Smooth muscle cell of the brain vasculature (primary cell): ENCODE measurements around the gene RPL10.

ENCODE experiments used
- DNase-seq: peaks from one replicate; pipeline ENCODE4 v3.0.0-alpha.2; 2012; ENCODE audit warnings: low read depth, low spot score

Gene RPL10

GRCh38 chrX:154430916-154431315 lies 32.7 kb downstream of the RPL10 start:
- no peak for DNase-seq

DNA sequence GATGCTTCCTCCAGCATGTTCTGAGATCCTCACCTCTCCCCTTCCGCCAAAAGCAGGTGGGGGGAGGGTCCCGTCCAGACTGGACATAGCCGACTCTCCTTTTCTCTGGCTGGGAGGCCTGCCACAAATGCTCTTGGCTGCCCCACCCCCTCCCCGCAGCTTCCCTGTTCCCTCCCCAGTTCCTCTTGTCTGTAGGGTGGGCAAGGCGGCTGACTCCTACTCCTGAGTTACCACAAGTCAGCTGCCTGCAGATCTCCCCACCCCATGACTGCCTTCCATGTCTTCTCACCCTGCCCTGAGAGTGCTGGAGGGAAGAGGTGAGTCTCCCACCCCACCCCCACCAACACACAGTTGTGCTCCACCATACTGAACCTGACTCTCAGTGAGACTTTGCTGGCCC lies 33.2 kb downstream of the RPL10 start:
- no peak for DNase-seq

DNA sequence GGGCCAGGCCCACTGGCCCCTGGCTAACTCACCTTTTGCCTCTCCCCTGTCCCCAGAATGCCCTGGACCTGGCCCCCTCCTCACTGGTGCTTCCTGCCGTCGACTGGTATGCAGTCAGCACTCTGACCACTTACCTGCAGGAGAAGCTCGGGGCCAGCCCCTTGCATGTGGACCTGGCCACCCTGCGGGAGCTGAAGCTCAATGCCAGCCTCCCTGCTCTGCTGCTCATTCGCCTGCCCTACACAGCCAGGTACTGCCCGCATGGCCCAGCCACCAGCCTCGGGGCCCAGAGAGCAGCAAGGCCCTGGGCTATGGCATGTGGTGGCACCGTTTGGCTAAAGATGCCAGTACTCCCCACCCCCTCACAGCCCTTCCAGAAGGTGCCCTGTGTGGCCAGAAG lies 34.0 kb downstream of the RPL10 start:
- no peak for DNase-seq

- DNase-seq, result no peak
Observed at GRCh38 chrX:154433605-154434004, 35.4 kb downstream of the RPL10 start.

DNA sequence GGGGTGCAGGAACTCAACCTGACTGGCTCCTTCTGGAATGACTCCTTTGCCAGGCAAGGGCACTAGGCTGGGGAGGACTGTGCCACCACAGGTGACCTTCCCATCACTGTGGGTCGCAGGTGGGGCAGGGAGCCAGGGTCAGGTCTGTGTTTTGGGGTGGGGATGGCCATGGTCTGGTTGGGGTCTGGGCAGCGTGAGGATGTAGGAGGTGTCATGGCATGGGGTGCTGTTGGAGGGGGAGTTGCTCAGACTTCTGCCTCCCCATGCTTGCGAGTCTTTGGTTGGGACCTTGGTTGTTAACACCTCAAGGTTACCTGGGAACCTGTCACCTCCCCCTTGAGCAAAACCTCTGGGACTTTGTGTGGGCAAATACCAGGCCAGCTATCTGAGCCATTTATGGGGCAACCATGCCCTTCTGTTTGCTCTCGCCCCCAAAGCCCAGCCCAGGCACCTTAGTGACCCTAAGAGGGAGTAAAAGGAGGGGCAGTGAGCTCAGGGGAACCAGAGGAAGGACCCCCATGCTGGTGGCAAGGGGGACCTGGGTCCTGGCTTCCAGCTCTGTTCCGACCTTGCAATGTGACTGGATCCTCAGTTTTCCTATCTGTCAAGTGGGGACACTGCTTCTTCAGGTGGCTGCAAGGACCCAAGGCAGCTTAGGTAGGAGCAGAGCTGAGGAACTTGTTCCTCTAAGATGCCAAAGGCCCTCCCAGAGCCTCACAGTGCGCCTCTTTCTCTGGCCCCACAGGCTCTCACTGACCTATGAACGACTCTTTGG lies 36.4 kb downstream of the RPL10 start:
- no peak for DNase-seq

DNA sequence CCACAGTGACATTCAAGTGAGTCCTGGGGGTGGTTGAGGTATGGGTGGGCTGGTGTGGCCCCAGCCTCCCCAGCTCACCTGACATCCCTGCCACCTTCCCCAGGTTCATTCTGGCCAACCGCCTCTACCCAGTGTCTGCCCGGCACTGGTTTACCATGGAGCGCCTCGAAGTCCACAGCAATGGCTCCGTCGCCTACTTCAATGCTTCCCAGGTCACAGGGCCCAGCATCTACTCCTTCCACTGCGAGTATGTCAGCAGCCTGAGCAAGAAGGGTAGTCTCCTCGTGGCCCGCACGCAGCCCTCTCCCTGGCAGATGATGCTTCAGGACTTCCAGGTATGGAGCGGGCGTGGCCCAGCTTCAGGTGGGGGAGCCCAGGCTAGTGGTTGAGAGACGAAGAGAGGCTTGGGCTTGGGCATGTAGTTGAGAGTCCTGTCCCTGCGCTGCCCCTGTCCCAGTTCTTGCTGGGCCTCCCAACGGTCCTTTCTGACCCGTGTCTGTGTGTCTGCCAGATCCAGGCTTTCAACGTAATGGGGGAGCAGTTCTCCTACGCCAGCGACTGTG lies 37.1 kb downstream of the RPL10 start:
- DNase-seq, result no peak

GRCh38 chrX:154436374-154436982 lies 38.3 kb downstream of the RPL10 start:
- DNase-seq, result no peak

- DNase-seq, result no peak
Observed at GRCh38 chrX:154436983-154437752, 39.0 kb downstream of the RPL10 start, which contains the start of gene GDI1. Gene GDI1, plus strand, starts transcription at chrX:154437154. Its CDS starts 101 bp downstream, at chrX:154437255.

- DNase-seq, result no peak
Observed at GRCh38 chrX:154437971-154438893, 40.1 kb downstream of the RPL10 start.

DNA sequence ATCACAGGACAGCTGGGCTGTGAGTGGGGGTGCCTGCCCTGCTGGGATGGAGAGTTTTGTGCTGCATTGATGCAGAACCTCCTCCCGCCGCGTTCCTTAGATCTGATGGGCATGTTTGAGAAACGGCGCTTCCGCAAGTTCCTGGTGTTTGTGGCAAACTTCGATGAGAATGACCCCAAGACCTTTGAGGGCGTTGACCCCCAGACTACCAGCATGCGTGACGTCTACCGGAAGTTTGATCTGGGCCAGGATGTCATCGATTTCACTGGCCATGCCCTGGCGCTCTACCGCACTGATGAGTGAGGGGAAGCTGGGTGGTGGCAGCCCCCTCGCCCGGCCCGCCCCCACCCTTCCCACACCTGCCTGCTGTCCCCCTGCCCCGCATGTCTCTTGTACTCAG lies 41.7 kb downstream of the RPL10 start:
- no peak for DNase-seq

GRCh38 chrX:154440623-154441357 lies 42.6 kb downstream of the RPL10 start:
- DNase-seq, result no peak

- no peak for DNase-seq
Observed at GRCh38 chrX:154441564-154441963, 43.4 kb downstream of the RPL10 start.

- no peak for DNase-seq
Observed at GRCh38 chrX:154441984-154442707, 44.0 kb downstream of the RPL10 start.

GRCh38 chrX:154443479-154443910 lies 45.3 kb downstream of the RPL10 start:
- DNase-seq, result no peak

DNA sequence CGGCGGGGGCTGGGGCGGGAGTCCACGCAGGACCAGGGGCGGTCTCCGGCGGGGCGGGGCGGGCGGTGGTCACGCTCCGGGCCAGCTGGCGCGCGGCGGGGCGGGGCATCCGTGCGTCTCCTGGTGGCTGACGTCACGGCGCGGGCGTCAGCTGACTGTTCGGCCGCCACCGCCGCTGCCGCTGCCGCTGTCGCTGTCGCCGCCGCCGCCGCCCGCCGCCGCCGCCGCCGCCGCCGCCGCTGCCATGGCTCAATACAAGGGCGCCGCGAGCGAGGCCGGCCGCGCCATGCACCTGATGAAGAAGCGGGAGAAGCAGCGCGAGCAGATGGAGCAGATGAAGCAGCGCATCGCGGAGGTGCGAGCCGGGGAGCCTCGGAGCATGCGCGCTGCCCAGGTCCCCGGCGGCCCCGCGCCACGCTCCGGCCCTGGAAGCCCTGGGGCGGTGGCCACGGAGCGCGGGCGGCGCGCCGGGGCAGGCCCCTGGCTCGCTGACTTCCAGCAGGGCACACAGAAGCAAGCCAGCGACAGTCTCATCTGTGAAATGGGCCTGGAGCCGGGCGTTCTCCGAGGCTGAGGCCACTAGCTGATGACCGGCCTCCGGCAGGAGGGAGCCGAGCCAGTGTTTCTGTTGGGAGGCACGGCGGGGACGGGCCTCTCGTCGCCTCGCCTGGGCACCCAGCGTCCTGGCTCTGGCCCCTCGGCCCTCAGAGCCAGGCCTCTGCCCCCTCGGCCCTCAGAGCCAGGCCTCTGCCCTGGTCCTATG lies 46.0 kb downstream of the RPL10 start, which contains the start of gene FAM50A:
Gene FAM50A, plus strand, starts transcription at position 150 of the 763 bp plus-strand sequence. Its CDS starts 95 bp downstream, at position 245.
- no peak for DNase-seq

- no peak for DNase-seq
Observed at GRCh38 chrX:154444755-154445246, 46.6 kb downstream of the RPL10 start.

DNA sequence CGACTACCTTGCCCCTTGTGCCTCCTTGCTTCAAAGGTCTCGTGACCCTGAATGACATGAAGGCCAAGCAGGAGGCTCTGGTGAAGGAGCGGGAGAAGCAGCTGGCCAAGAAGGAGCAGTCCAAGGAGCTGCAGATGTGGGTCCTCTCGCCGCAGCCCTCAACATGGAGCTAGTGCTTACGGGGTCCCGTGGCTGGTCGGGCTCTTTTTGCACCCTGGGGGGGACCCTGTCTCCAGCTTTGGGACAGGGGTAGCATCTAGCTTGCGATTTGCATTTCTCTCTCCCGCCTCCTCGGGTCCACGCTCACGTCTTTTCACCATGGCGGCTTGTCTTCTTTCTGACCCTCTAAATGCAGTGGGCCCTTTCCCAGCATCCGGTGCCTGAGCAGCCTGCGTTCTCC lies 47.6 kb downstream of the RPL10 start:
- DNase-seq, result no peak

- DNase-seq, result no peak
Observed at GRCh38 chrX:154446430-154446829, 48.3 kb downstream of the RPL10 start.

GRCh38 chrX:154448484-154448883 lies 50.3 kb downstream of the RPL10 start:
- DNase-seq, result no peak
